ENCODE measurements around the gene MAN2C1.
"Not testable (repeated sequence)": the region's sequence is repeated elsewhere in the genome, so short reads cannot be mapped to it uniquely, and the experiment has no call there.

MAN2C1 gene

GRCh38 chr15:75367913-75368688 lies at the start of gene MAN2C1:
TSS of gene MAN2C1 (minus strand) at chr15:75368607. CDS start at chr15:75368583, 24 bp downstream.
- DNase-seq (ENCODE audit: low read depth in 2 of 2), result peak; percentile 85 to 93

DNA sequence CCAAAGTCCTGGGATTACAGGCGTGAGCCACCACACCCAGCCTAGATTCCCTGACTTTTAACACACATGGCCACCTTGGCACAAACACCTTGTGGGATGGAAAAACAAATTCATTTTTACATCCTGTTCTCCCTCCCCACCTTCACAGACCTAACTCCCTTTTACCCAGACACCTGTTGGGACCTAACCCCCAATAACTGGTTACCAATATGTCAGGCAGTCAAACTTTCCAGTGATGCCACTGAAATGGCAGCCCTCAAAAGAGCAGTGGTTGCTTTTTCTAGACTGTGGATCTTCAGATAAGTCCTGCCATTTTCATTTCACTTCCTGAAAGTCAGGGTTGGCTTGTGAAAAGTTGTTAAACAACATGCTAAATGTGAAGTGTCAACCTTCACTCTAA lies 48.2 kb upstream of the MAN2C1 start:
- no peak for DNase-seq (ENCODE audit: low read depth in 2 of 2)

DNA sequence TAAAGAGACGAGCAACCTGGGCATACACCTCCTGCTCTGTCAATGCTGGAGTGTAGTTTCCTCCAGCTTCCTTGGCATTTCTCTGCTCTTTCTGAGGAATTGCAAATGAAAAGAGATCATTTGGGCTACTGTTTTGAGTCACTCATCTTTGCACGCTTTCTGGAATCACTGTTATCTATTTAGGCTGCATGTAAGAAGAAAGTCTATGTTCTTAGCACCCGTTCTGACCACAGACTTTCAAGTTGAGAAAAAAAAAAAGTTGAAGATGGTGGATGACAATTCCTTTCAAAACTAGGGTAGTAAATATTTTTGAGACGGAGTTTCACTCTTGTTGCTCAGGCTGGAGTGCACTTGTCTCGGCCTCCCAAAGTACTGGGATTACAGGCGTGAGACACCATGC lies 41.8 kb upstream of the MAN2C1 start:
- no peak for DNase-seq (ENCODE audit: low read depth in 2 of 2)

GRCh38 chr15:75407083-75407482 lies 38.7 kb upstream of the MAN2C1 start:
- no peak for DNase-seq (ENCODE audit: low read depth in 2 of 2)

DNA sequence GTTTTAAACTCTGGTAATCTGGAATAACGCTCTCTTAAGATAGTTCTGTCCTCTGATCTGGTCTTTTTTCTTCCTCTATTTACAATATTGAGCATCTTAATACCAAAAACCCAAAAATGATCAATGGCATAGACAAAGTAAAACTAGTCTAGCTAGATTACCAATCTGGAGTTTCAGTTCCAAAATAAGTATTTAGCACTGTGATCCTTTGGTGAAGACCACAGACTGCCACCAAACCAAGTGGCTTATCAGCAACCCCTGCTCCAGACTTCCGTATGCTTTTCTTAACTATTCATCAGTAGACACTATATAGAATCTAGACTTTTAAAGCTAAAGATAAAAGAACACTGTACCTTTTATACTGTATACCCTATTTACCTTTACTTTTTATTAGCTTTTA lies 35.5 kb upstream of the MAN2C1 start:
- no peak for DNase-seq (ENCODE audit: low read depth in 2 of 2)

- no peak for DNase-seq (ENCODE audit: low read depth in 2 of 2)
Measured at GRCh38 chr15:75397494-75397893, 29.1 kb upstream of the MAN2C1 start.

DNA sequence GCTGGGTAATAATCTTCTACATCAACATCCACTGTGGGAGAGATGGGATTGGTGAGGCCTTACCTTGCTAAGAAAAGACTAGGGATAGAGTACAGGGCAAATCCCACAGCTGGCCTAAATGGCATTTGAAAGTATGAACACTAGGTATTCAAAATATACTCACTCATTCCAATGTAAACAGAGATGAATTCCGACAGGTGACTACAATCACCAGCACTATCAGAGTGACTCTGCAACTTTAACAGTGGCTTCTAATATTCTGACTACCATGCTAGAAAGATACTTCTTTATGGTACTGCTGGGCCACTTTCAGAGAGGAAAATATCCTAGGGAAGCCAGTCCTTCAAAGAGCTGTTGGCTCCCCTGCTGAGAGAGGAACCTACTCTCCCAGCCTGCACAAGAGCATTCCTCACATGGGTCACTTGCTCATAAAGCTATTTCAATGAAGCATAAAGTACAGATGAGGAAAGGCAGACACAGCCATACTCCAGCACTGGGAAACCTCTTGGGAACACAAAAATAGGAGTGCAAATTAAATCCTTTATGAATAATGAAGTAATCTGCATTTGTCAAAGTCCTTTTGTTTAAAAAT lies 21.5 kb upstream of the MAN2C1 start:
- no peak for DNase-seq (ENCODE audit: low read depth in 2 of 2)

DNA sequence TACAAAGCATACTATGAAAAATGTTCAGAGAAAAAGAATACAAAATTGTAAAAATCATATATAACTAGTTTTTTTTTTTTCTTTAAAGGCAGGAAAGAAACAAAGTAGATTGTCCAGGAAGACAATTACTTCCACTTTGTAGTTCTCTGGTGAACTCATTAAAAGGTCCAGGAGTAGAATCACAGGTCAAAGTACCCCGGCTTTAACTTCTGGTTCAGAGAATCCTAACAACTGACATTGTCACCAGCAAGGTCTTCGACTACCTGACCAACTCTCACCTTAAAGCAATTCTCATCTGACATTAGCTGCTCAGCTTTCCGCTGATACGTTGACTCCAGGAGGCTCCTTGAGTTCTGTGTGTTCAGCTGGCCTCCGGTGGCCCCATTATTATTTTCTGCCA lies 15.6 kb upstream of the MAN2C1 start:
- not testable (repeated sequence) for DNase-seq (ENCODE audit: low read depth in 2 of 2)

GRCh38 chr15:75380773-75381172 lies 12.4 kb upstream of the MAN2C1 start:
- DNase-seq (ENCODE audit: low read depth in 2 of 2), result no peak

DNA sequence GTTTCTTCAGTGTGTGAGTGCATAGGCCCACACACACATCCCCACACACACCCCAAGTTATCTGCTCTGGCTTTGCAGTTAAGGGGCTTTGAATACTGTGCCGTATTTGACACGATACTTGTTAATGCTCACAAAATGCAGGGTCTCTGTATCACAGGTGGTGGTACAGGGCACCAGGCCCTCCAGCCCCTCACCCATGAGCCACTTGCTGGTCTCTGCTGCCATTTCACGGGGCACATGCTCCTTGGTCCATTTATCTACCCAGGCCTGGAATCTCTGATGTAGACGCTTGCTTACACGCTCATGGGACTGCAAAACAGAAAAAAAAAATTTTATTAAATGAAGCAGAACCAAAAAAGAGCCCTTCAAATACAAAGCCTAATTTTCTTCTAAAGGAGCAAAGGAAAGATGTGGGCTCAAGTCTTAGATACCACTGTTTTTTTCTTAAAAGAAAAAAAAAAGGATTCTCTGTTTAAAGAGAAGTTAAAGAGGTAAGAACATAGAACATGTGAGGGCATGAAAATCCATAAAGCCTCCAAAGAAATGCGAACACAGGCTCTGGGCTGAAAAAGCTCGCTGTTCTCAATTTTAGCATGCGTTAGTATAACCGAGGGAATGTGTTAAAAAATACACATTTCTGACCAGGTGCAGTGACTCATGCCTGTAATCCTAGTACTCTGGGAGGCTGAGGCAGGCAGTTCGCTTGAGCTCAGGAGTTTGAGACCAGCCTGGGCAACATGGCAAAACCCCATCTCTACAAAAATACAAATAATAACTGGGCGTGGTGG lies 3.7 kb upstream of the MAN2C1 start:
- no peak for DNase-seq (ENCODE audit: low read depth in 2 of 2)

GRCh38 chr15:75371486-75371885 lies 3.1 kb upstream of the MAN2C1 start:
- no peak for DNase-seq (ENCODE audit: low read depth in 2 of 2)

DNA sequence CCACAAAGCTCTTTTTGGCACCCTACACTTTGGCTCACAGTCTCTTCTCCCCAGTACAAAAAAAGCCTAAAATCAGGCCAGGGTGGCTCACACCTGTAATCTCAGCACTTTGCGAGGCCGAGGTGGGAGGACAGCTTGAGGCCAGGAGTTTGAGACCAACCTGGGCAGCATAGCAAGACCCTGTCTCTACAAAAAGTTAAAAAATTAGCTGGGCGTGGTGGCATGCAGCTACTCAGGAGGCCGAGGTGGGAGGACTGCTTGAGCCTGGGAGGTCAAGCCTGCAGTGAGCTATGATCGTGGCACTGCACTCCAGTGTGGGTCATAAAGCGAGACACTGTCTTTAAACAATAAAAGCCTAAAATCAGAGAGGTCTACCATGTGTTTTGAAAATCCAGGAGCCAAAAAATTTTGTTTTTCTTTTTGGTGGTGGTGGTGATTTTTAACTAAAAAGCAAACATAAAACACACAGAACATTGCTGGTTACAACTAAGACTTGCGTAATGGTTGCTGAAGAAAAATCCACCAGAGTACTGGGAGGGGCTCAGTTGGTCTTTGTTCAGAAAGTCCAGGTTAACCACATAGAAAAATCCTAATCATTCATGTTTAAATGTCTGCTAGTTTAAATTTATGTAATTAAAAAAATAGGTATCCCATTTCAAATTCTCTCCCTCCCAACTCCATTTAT lies 1.6 kb upstream of the MAN2C1 start:
- no peak for DNase-seq (ENCODE audit: low read depth in 2 of 2)

DNA sequence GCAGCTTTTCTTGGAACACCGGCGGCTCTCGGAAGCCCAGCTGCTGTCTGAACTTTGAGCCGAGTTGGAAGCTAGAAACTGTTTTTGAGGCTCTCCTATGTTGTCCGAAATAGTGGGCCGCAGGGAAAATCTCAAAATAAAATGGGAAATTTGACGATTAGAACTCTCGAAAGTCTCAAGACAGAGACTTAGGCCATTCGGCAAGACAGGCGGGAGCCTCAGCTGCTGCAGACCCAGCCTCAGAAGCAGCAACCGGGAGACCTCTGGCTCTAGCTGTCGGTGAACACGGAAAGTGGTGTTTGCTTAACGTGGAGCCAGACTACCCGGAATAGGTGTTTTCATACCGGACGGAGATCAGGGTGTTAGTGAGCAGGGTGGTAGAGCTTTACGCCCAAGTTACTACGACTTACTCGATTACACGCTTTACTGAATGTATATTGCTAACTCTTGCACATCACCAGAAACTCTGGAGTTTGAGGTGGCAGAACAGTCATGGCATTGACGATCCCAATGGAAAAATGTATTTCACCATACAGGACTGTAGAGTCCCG lies 357 bp upstream of the MAN2C1 start:
- no peak for DNase-seq (ENCODE audit: low read depth in 2 of 2)

- DNase-seq (ENCODE audit: low read depth in 2 of 2), result no peak
Measured at GRCh38 chr15:75367406-75367912, 948 bp downstream of the MAN2C1 start.

- DNase-seq (ENCODE audit: low read depth in 2 of 2), result no peak
Measured at GRCh38 chr15:75367006-75367405, 1.4 kb downstream of the MAN2C1 start.

DNA sequence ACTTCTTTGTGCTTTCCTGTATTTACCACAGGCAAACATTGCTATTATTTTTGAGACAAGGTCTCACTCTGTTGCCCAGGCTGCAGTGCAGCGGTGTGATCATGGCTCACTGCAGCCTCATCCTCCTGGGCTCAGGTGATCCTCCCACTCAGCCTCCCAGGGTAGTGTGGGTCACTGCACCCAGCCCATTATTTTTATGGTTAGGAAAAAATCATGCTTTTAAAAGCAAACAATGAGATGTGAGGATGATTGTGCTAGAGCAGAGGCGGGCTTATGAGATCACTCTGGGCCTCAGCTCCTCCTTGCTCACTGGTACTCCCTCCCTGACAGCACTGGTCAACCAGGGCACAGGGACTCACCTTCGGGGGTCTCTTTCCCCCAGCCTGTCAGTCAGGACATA lies 2.2 kb downstream of the MAN2C1 start:
- no peak for DNase-seq (ENCODE audit: low read depth in 2 of 2)

GRCh38 chr15:75364881-75365280 lies 3.5 kb downstream of the MAN2C1 start:
- no peak for DNase-seq (ENCODE audit: low read depth in 2 of 2)

DNA sequence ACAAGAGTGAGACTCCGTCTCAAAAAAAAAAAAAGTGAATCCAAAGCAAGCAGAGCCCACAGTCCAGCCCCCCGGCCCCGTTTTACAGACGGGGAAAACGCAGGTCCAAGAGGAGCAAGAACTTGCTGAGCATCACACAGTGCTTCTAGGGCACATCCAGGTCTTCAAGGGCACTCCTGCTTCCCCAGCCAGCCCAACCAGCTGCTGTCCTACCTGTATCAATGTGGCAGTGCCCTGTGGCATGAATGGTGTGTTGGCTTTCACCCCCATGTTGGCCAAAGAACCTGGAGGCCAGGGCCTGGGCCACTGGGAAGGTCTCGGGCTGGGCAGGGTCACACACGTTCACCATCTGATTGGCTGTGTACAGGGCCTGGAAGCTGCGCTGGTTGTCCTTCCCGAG lies 4.6 kb downstream of the MAN2C1 start:
- DNase-seq (ENCODE audit: low read depth in 2 of 2), result no peak

- DNase-seq (ENCODE audit: low read depth in 2 of 2), result no peak
Measured at GRCh38 chr15:75362642-75363249, 5.7 kb downstream of the MAN2C1 start.

DNA sequence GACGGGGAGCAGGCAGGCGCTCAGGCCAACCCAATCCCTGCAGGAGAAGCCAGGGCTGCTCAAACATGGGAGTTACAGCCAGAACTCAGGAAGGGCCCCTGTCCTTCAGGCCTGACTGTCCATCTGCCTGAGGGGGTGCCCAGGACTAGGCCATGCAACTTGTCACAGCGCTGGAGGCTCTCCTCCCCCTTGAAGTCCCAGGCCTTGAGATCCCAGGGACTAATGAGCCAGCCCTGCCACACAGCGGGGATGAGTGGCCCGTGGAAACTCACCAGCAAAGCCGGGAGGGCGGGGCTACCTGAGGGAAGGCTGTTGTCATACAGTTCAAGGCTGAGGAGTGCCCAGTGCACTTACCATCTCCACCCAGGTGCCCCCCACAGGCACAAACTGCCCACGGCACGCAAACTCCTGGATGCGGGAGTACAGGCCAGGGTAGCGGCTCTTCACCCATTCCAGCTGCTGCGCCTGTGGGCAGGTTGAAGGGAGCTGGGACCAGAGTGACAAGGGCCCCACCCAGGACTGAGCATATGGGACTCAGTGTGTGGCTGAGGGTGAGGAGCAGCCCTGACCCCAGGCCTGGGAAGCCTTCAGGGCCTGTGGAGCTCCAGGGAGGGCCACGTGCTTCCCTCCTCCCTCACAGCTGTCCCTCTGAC lies 6.3 kb downstream of the MAN2C1 start:
- DNase-seq (ENCODE audit: low read depth in 2 of 2), result no peak
